GM23248 (cell line): ENCODE data around the gene ZBTB16. TPM values are rescaled to one million over a fixed set of nuclear protein-coding genes. Genes with fewer than 3 reads are reported as not detected.

Experiments
- DNase-seq: peaks from one replicate; pipeline ENCODE4 v3.0.0-alpha.2; 2015
- H2AFZ ChIP-seq: fragments of 200-600 bp; sonication (generic); 2 replicates; pipeline ENCODE4 v1.6.1; 2016; ENCODE audit warnings: antibody characterized with exemption
- H3F3A ChIP-seq: fragments of 200-600 bp; sonication (generic); 2 replicates; pipeline ENCODE4 v1.6.1; 2016; ENCODE audit warnings: mild to moderate bottlenecking, antibody characterized with exemption, mixed run types; ENCODE audit not compliant: insufficient read depth
- H3K27ac ChIP-seq: fragments of 200-600 bp; sonication (generic); 2 replicates; pipeline ENCODE4 v1.5.1; 2016; ENCODE audit warnings: mild to moderate bottlenecking
- H3K27me3 ChIP-seq: fragments of 200-600 bp; sonication (generic); replicated peaks from 2 replicates; pipeline ENCODE4 v1.6.1; 2016; ENCODE audit warnings: mild to moderate bottlenecking; ENCODE audit not compliant: insufficient read depth
- H3K36me3 ChIP-seq: fragments of 200-600 bp; sonication (generic); 2 replicates; pipeline ENCODE4 v1.6.1; 2016; ENCODE audit warnings: low read depth, mild to moderate bottlenecking
- H3K4me1 ChIP-seq: fragments of 200-600 bp; sonication (generic); 2 replicates; pipeline ENCODE4 v1.6.1; 2016; ENCODE audit warnings: mild to moderate bottlenecking; ENCODE audit not compliant: insufficient read depth
- H3K4me2 ChIP-seq: fragments of 200-600 bp; sonication (generic); one replicate; pipeline ENCODE4 v1.6.1; 2016; ENCODE audit warnings: mild to moderate bottlenecking; ENCODE audit not compliant: unreplicated experiment
- H3K4me3 ChIP-seq: fragments of 200-600 bp; sonication (generic); 2 replicates; pipeline ENCODE4 v1.5.1; 2016; ENCODE audit warnings: mild to moderate bottlenecking
- H3K79me2 ChIP-seq: fragments of 200-600 bp; sonication (generic); 2 replicates; pipeline ENCODE4 v1.6.1; 2016; ENCODE audit warnings: mild to moderate bottlenecking; ENCODE audit not compliant: insufficient read depth
- H3K9ac ChIP-seq: fragments of 200-600 bp; sonication (generic); 2 replicates; pipeline ENCODE4 v1.6.1; 2016; ENCODE audit warnings: mild to moderate bottlenecking
- H3K9me2 ChIP-seq: fragments of 200-600 bp; sonication (generic); 2 replicates; pipeline ENCODE4 v1.6.1; 2016; ENCODE audit warnings: mixed run types, mild to moderate bottlenecking, moderate library complexity; ENCODE audit not compliant: insufficient read depth
- H3K9me3 ChIP-seq: fragments of 200-600 bp; sonication (generic); one replicate; pipeline ENCODE4 v1.6.1; 2017; ENCODE audit warnings: low read depth
- H4K20me1 ChIP-seq: fragments of 200-600 bp; sonication (generic); 2 replicates; pipeline ENCODE4 v1.6.0; 2016; ENCODE audit not compliant: insufficient read depth
- EZH2 ChIP-seq: fragments of 200-600 bp; sonication (generic); IDR thresholded peaks from 2 replicates; pipeline ENCODE4 v1.6.1; 2018; ENCODE audit warnings: antibody characterized with exemption, mild to moderate bottlenecking; ENCODE audit not compliant: insufficient read depth, poor library complexity, severe bottlenecking
- EZH2phosphoT487 ChIP-seq: fragments of 200-600 bp; sonication (generic); IDR thresholded peaks from 2 replicates; pipeline ENCODE4 v1.6.1; 2018; ENCODE audit warnings: antibody characterized with exemption, moderate library complexity, mild to moderate bottlenecking, low read depth; ENCODE audit not compliant: insufficient read depth
- WGBS, 2 experiments: methylation state at CpG; one replicate each; pipeline ENCODE4 v1.1.6; 2015 to 2017; ENCODE audit warnings: low lambda C conversion rate in 2 of 2, low coverage in 1 of 2; ENCODE audit errors: missing lambda C conversion rate in 2 of 2; 5-methylcytosine and 5-hydroxymethylcytosine counted together
- in situ Hi-C: fragments of 300-500 bp; cut with MboI; formaldehyde crosslinking; loops from 2 replicates; pipeline ENCODE4 v1.15.0; 2020
- polyA plus RNA-seq: library from polyadenylated mRNA; unstranded; fragments of >200 nt; fragmentation: Nextera tagmentation; extraction: Ambion mirVana; gene quantifications from 2 replicates; pipeline ENCODE4 v1.2.1, GENCODE V29; 2016
- total RNA-seq: library from RNA; depleted of rRNA; stranded (reverse); fragments of >200 nt; shearing (Covaris generic); gene quantifications from 2 replicates; pipeline ENCODE4 v1.2.3, GENCODE V29; 2014

ZBTB16 gene
- total and polyA plus RNA-seq, 2 experiments from 2014 or later: not detected

DNA sequence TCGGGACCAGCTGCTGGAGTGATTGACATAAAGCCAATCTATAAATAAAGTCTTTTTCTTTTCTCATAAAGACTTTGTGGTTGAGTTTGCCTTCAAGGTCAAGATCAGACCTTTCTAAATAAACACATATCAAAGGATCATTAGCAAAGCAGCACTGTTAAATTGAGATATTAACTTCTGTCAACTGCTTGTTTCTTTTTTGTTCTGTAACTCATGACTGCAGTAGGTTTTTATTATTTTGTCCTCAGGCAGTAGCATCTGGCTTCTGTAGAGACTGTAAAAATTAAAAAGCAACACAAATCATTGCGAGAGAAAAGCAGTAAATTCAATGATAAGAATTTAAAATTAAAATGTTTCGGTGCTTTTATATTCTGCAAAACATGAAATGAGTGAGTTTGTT is 159.0 kb downstream of the ZBTB16 start:
- Histone ChIP-seq H3K4me2 (no peak overlapping the region), H2AFZ (no peak overlapping the region), H3K9me3 (no peaks in the 10 kb centered on the region), H3K9ac (no peak overlapping the region), H4K20me1 (no peaks in the 10 kb centered on the region), H3K4me1 (no peaks in the 10 kb centered on the region), H3K27me3 (no peaks in the 10 kb centered on the region; the same call in 1 of the 2 replicates), H3K9me2 (no peaks in the 10 kb centered on the region), H3K4me3 (no peak overlapping the region), H3K79me2 (no peaks in the 10 kb centered on the region), H3K27ac (no peak overlapping the region), H3F3A (no peaks in the 10 kb centered on the region), H3K36me3 (no peaks in the 10 kb centered on the region)
- TF ChIP-seq EZH2phosphoT487 (no peak), EZH2 (no peak)
- 63 to 64% methylated on average over 3 of the region's 3 CpGs for WGBS, 2 experiments
- no peak for DNase-seq
- in situ Hi-C loops: no loop called here

DNA sequence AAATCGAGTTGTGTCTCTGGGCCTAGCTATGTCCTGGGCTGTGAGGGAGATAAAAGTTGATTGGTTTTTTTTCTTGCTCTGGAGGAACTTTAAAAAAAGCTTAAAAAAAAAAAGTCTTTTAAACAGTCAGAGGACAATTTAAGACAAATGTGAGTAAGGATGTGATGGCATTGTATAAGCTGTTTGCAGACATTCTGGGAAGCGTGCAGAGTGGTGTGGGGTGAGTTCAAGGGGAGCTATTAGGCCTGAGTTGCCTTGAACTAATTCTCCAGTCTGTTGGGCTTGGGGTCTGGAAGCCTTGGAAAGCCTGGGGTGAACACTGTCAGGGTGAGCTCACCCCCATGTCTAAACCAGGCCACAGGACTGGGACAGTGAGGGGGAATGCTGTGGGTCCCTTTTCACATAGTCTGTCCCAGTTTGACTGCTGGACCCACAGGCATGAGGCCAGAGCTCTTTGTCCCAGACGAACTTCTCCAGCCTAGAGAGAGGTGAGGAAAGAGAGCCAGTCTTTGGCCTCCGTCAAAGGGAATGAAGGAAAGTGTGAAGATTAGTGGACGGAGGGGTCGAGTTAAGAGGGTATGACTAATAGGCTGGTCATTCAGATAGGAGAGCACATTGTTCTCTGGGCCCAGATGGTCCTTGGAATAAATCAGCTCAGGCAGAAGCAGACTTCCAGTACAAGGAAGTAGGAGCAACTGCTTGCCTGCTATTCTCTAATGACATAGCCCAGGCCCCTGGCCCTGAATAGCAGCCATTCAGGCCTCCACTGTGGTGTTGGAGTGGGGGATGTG is 160.2 kb downstream of the ZBTB16 start:
- no peak overlapping the region for H3K9ac ChIP-seq
- WGBS, 2 experiments: 34% methylated on average over 6 of the region's 6 CpGs
- H3K27ac ChIP-seq: no peak overlapping the region
- no peaks in the 10 kb centered on the region for H3K9me2 ChIP-seq
- no peaks in the 10 kb centered on the region; the same call in 1 of the 2 replicates for H3K27me3 ChIP-seq
- no peaks in the 10 kb centered on the region for H4K20me1 ChIP-seq
- no peak for TF ChIP-seq EZH2phosphoT487
- TF ChIP-seq EZH2: no peak
- no peaks in the 10 kb centered on the region for H3K79me2 ChIP-seq
- peak; percentile 49 for DNase-seq
- no peak overlapping the region for H3K4me3 ChIP-seq
- no peaks in the 10 kb centered on the region for H3K4me1 ChIP-seq
- in situ Hi-C loops: no loop called here
- no peak overlapping the region for H3K4me2 ChIP-seq
- no peak overlapping the region for H2AFZ ChIP-seq
- no peaks in the 10 kb centered on the region for H3K9me3 ChIP-seq
- H3K36me3 ChIP-seq: no peaks in the 10 kb centered on the region
- no peaks in the 10 kb centered on the region for H3F3A ChIP-seq

DNA sequence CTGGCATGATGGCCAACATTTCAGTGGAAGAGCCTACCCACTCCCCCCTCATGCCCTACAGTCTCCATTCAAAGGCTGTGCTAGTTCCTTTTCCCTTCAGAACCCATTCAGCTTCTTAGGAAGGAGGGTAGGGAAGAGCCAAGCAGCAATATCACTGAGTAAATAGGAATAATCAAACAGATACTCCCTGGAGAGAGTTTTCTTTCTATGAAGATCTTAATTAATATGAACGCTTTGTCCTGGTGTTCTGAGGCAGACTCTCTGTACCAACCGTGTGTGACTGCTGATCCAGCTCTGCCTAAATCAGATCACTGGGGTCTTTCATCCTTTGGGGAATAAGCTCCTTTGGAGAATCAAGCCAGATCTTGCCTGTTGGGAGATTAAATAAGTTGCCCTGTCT is 161.5 kb downstream of the ZBTB16 start:
- no peaks in the 10 kb centered on the region for H3K79me2 ChIP-seq
- 70 to 89% methylated on average over 2 of the region's 2 CpGs for WGBS, 2 experiments

DNA sequence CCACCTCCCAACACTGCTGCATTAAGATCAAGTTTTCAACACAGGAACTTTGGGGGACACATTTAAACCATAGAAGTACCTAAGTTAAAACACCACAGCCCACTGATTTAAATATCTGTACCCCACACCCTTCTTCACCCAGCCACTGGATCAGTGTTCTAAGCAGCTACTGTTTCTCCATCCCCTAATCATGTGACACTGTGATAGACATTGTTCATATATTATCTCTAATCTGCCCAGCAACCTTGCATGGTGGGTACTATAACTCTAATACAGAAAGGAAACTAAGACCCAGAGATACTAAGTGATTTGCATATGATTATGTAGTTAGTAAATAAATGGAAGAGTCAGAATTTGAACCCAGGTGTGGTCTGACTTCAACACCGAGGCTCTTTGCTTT is 166.2 kb downstream of the ZBTB16 start:
- no peak for TF ChIP-seq EZH2phosphoT487
- H3K9me2 ChIP-seq: no peaks in the 10 kb centered on the region
- H3F3A ChIP-seq: no peaks in the 10 kb centered on the region
- DNase-seq: no peak
- H3K27me3 ChIP-seq: peaks cover 7% of the 10 kb centered on the region
- no peak overlapping the region for H3K4me2 ChIP-seq
- no peak overlapping the region for H3K9ac ChIP-seq
- no peak overlapping the region for H3K27ac ChIP-seq
- H3K4me1 ChIP-seq: no peaks in the 10 kb centered on the region
- no peaks in the 10 kb centered on the region for H3K36me3 ChIP-seq
- no peaks in the 10 kb centered on the region for H4K20me1 ChIP-seq
- H3K9me3 ChIP-seq: no peaks in the 10 kb centered on the region
- H3K4me3 ChIP-seq: no peak overlapping the region
- H2AFZ ChIP-seq: no peak overlapping the region
- in situ Hi-C loops: no loop called here
- no peaks in the 10 kb centered on the region for H3K79me2 ChIP-seq
- WGBS, 2 experiments: 36 to 50% methylated on average over 1 of the region's 1 CpG

More for the DNA sequence above, 161.5 kb downstream of the ZBTB16 start:
- no peaks in the 10 kb centered on the region for H3K9me3 ChIP-seq
- H3K9ac ChIP-seq: no peak overlapping the region
- no peaks in the 10 kb centered on the region for H4K20me1 ChIP-seq
- H3K27me3 ChIP-seq: no peaks in the 10 kb centered on the region; the same call in 1 of the 2 replicates
- in situ Hi-C loops: no loop called here
- H2AFZ ChIP-seq: no peak overlapping the region
- H3K36me3 ChIP-seq: no peaks in the 10 kb centered on the region
- no peaks in the 10 kb centered on the region for H3K4me1 ChIP-seq
- no peak overlapping the region for H3K27ac ChIP-seq
- H3K4me2 ChIP-seq: no peak overlapping the region
- H3K9me2 ChIP-seq: no peaks in the 10 kb centered on the region
- no peak for TF ChIP-seq EZH2
- no peak for TF ChIP-seq EZH2phosphoT487
- no peak overlapping the region for H3K4me3 ChIP-seq
- no peaks in the 10 kb centered on the region for H3F3A ChIP-seq
- no peak for DNase-seq

DNA sequence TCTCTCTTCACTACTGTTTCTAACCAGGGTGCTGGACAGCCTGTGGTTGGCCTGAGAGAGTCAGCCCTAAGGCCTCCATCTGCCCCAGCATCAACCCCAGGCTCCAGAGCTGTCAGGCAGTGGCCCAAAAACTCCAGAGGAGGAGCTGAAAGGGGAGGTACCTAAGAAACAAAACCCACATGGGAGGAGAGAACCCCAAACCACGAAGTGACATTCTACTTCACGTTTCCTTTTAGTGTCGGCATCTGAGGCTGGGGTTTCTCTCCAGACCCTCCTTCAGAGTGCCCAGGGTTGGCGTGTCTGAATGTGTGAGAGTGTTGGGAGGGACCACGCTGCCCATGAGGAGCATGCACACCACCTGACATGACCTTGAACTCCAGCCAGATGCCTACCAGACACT is 166.8 kb downstream of the ZBTB16 start:
- Histone ChIP-seq H3K9ac (no peak overlapping the region), H3K9me3 (no peaks in the 10 kb centered on the region), H3K27ac (no peak overlapping the region), H3K4me2 (no peak overlapping the region), H4K20me1 (no peaks in the 10 kb centered on the region), H3K4me3 (no peak overlapping the region), H2AFZ (no peak overlapping the region), H3K36me3 (no peaks in the 10 kb centered on the region), H3K9me2 (no peaks in the 10 kb centered on the region), H3K4me1 (no peaks in the 10 kb centered on the region), H3K27me3 (peaks cover 9% of the 10 kb centered on the region), H3K79me2 (no peaks in the 10 kb centered on the region), H3F3A (no peaks in the 10 kb centered on the region)
- 61 to 68% methylated on average over 5 of the region's 5 CpGs for WGBS, 2 experiments
- TF ChIP-seq EZH2phosphoT487 (no peak), EZH2 (no peak)
- no peak for DNase-seq
- in situ Hi-C loops: no loop called here
